ENCODE measurements around the gene WIZ.

- TF ChIP-seq POLR2A (IDR thresholded peaks at IDR 0.05) (no peak), CTCF (IDR thresholded peaks at IDR 0.05) (no peak)
Observed at GRCh38 chr19:15456441-15456840, 6.7 kb upstream of the WIZ start.
